GM21528 (cell line): ENCODE data around the gene MICAL1.
A peak's percentile ranks its signal among the peaks of the same experiment; 100 is the strongest.

Experiments
- ATAC-seq: cut with Tn5 transposase; IDR thresholded peaks from one replicate; pipeline ENCODE4 v1.9.1; 2021; ENCODE audit warnings: mild to moderate bottlenecking, moderate library complexity; ENCODE audit not compliant: unreplicated experiment, low FRiP score

The MICAL1 gene

GRCh38 chr6:109440331-109441068 lies 15.1 kb downstream of the MICAL1 start, which contains the start of the genes PPIL6 and SMPD2:
Gene PPIL6 (minus strand): TSS chr6:109440628. CDS start chr6:109440590, 38 bp downstream.
Gene SMPD2 (plus strand): TSS chr6:109440724. CDS start chr6:109441122, 398 bp downstream.
- peak; percentile 84 for ATAC-seq

GRCh38 chr6:109436041-109436440 lies 19.5 kb downstream of the MICAL1 start:
- ATAC-seq = no peak

- ATAC-seq = no peak
Observed at GRCh38 chr6:109434456-109434855, 21.1 kb downstream of the MICAL1 start.

- no peak for ATAC-seq
Observed at GRCh38 chr6:109429496-109429895, 26.1 kb downstream of the MICAL1 start.

- ATAC-seq = no peak
Observed at GRCh38 chr6:109428889-109429477, 26.6 kb downstream of the MICAL1 start.

- ATAC-seq = no peak
Observed at GRCh38 chr6:109424946-109425345, 30.6 kb downstream of the MICAL1 start.

GRCh38 chr6:109421184-109421583 lies 34.4 kb downstream of the MICAL1 start:
- ATAC-seq = no peak

GRCh38 chr6:109420751-109421150 lies 34.8 kb downstream of the MICAL1 start:
- ATAC-seq = no peak

- ATAC-seq = no peak
Observed at GRCh38 chr6:109417646-109418045, 37.9 kb downstream of the MICAL1 start.

- ATAC-seq = no peak
Observed at GRCh38 chr6:109411034-109411433, 44.5 kb downstream of the MICAL1 start.

GRCh38 chr6:109406196-109406595 lies 49.4 kb downstream of the MICAL1 start:
- no peak for ATAC-seq

GRCh38 chr6:109397020-109397419 lies 58.6 kb downstream of the MICAL1 start:
- no peak for ATAC-seq

GRCh38 chr6:109396046-109396718 lies 59.4 kb downstream of the MICAL1 start:
- no peak for ATAC-seq
